ENCODE data around the gene METTL21A. TPM values are rescaled to one million over a fixed set of nuclear protein-coding genes. Genes with fewer than 3 reads are reported as not detected.

Gene METTL21A
- total and polyA plus RNA-seq, 9 of the 15 experiments (the other 6 are each of a cell fraction or from before 2014, with no cell fraction given): 9.1 to 46.5 (median 37.4) TPM

DNA sequence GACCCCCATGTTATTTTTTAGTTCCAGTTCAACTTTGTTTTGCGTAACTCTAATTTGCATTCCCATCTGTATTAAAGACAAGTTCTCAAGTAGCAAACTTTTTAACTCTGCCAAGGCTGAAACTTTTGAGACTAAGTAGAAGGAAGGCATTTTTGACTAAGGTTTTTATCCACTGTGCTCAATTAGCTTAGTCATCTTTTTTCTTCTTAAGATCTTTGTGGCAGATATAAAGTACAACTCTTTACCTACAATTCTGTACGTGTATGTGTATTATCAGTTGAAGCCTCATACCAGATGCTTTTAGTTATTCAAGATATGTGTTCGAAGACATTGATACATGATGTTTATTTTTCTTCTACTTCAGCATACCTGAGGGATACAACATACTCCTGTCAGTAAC lies 53.8 kb downstream of the METTL21A start (continued):
- TF ChIP-seq, protein P1, sequence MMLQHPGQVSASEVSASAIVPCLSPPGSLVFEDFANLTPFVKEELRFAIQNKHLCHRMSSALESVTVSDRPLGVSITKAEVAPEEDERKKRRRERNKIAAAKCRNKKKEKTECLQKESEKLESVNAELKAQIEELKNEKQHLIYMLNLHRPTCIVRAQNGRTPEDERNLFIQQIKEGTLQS (IDR thresholded peaks at IDR 0.05): no peak
- TF ChIP-seq, protein P1 (CRISPR knock-in tag; conservative IDR thresholded peaks at IDR 0.05): no peak
- no peak for TF ChIP-seq NR1H2 (CRISPR knock-in tag; IDR thresholded peaks at IDR 0.05)
- TF ChIP-seq SMAD3 (CRISPR knock-in tag; conservative IDR thresholded peaks at IDR 0.05): no peak
- no peak for TF ChIP-seq JUNB (CRISPR knock-in tag; conservative IDR thresholded peaks at IDR 0.05)
- TF ChIP-seq MAFG (tag; conservative IDR thresholded peaks at IDR 0.05): peak; percentile 85
- no peak for TF ChIP-seq EHMT2 (IDR thresholded peaks at IDR 0.05)
- TF ChIP-seq MCM5 (IDR thresholded peaks at IDR 0.05; ENCODE audit: low read depth): no peak
- no peak for TF ChIP-seq ZKSCAN1 (IDR thresholded peaks at IDR 0.05; ENCODE audit: low read depth, low read length)
- no peak for TF ChIP-seq HNRNPLL (IDR thresholded peaks at IDR 0.05; ENCODE audit: low read depth, low read length, poor library complexity, severe bottlenecking)
- TF ChIP-seq, protein P2, sequence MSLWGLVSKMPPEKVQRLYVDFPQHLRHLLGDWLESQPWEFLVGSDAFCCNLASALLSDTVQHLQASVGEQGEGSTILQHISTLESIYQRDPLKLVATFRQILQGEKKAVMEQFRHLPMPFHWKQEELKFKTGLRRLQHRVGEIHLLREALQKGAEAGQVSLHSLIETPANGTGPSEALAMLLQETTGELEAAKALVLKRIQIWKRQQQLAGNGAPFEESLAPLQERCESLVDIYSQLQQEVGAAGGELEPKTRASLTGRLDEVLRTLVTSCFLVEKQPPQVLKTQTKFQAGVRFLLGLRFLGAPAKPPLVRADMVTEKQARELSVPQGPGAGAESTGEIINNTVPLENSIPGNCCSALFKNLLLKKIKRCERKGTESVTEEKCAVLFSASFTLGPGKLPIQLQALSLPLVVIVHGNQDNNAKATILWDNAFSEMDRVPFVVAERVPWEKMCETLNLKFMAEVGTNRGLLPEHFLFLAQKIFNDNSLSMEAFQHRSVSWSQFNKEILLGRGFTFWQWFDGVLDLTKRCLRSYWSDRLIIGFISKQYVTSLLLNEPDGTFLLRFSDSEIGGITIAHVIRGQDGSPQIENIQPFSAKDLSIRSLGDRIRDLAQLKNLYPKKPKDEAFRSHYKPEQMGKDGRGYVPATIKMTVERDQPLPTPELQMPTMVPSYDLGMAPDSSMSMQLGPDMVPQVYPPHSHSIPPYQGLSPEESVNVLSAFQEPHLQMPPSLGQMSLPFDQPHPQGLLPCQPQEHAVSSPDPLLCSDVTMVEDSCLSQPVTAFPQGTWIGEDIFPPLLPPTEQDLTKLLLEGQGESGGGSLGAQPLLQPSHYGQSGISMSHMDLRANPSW (CRISPR knock-in tag; IDR thresholded peaks at IDR 0.05): no peak
- no peak for TF ChIP-seq SP1 (CRISPR knock-in tag; IDR thresholded peaks at IDR 0.05)
- TF ChIP-seq DACH1 (IDR thresholded peaks at IDR 0.05; ENCODE audit: partially characterized antibody): no peak
- TF ChIP-seq NFE2 (IDR thresholded peaks at IDR 0.05; ENCODE audit: low read depth): peak; percentile 59
- no peak for TF ChIP-seq GATAD2A (IDR thresholded peaks at IDR 0.05)
- no peak for TF ChIP-seq TCFL5 (CRISPR knock-in tag; conservative IDR thresholded peaks at IDR 0.05)
- no peak for TF ChIP-seq ZNF589 (CRISPR knock-in tag; IDR thresholded peaks at IDR 0.05; ENCODE audit: low read depth)
- TF ChIP-seq ZNF174 (CRISPR knock-in tag; IDR thresholded peaks at IDR 0.05): no peak
- TF ChIP-seq, protein P3, sequence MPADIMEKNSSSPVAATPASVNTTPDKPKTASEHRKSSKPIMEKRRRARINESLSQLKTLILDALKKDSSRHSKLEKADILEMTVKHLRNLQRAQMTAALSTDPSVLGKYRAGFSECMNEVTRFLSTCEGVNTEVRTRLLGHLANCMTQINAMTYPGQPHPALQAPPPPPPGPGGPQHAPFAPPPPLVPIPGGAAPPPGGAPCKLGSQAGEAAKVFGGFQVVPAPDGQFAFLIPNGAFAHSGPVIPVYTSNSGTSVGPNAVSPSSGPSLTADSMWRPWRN (IDR thresholded peaks at IDR 0.05; ENCODE audit: low read depth): no peak
- no peak for TF ChIP-seq MECOM (CRISPR knock-in tag; IDR thresholded peaks at IDR 0.05)
- no peak for TF ChIP-seq ARNT (IDR thresholded peaks at IDR 0.05)
- TF ChIP-seq MAFF (IDR thresholded peaks at IDR 0.05; ENCODE audit: low read length): peak; percentile 75
- TF ChIP-seq DPF2 (IDR thresholded peaks at IDR 0.05): 0 out of 2 replicates have a peak, but pooled peaks have one; percentile 17
- TF ChIP-seq ZNF696 (CRISPR knock-in tag; conservative IDR thresholded peaks at IDR 0.05): no peak
- TF ChIP-seq ZNF133 (CRISPR knock-in tag; IDR thresholded peaks at IDR 0.05): no peak
- no peak for TF ChIP-seq RHOXF2B (CRISPR knock-in tag; conservative IDR thresholded peaks at IDR 0.05)
- TF ChIP-seq ZNF583 (CRISPR knock-in tag; IDR thresholded peaks at IDR 0.05): no peak
- no peak for TF ChIP-seq POLR2A (conservative IDR thresholded peaks at IDR 0.05)
- TF ChIP-seq, protein P4, sequence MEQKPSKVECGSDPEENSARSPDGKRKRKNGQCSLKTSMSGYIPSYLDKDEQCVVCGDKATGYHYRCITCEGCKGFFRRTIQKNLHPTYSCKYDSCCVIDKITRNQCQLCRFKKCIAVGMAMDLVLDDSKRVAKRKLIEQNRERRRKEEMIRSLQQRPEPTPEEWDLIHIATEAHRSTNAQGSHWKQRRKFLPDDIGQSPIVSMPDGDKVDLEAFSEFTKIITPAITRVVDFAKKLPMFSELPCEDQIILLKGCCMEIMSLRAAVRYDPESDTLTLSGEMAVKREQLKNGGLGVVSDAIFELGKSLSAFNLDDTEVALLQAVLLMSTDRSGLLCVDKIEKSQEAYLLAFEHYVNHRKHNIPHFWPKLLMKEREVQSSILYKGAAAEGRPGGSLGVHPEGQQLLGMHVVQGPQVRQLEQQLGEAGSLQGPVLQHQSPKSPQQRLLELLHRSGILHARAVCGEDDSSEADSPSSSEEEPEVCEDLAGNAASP (IDR thresholded peaks at IDR 0.05): no peak

Measured in K562 (cell line).